ENCODE data around the gene RMND5B. TPM values are rescaled to one million over a fixed set of nuclear protein-coding genes. Genes with fewer than 3 reads are reported as not detected.
"Not testable (repeated sequence)": the region's sequence is repeated elsewhere in the genome, so short reads cannot be mapped to it uniquely, and the experiment has no call there.

RMND5B gene
- total RNA-seq (10 to 100 TPM; 14.7 to 15.3 TPM), total RNA-seq (13.4 to 21.6 reads per million in 2 donors)

DNA sequence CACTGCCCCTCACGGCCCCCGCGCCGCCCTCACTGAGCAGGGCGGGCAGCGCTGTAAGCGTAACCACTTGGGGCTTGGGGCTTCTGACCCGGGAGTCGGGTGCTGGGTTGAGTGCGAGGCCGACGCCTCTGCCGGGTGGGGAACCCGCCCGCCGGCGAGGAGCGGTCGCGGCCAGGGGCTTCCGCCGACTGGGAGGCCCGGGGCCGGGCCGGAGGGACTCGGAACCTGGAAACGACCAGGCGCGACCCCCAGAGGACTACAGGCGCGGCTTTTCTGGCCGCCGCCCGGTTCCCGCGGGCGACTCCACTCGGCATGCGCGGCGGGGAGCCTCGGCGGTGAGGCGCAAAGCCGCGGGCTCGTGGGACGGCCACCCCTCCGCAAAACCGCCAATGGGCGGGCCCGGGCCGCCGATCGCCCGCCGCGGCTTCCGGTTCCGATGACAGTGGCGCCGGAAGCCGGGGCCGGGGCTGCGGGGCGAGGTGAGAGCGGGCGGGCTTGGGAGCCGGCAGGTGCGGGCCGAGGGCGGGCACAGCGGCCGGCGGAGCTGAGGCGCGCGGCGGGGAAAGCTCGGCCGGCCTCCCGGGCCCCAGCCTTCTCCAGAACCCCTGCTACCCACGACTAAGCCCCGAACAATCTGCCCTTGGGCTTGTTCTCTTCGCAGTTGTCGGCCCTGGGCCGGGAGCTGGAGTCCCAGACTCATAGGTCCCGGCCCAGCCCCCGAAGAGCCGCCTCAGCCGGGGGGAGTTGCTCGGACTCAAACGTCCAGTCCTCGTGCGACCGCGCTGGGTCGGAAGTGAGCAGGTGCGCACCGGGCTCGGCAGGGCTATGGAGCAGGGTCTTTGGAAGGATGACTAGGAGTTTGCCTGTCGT is at the start of gene RMND5B:
RMND5B (plus strand) TSS at position 439 of the 870 bp plus-strand sequence. CDS start 7,106 bp downstream, outside the sequence.
- ATAC-seq (peak; percentile 91), DNase-seq (peak; percentile 72 to 77 (median 75))
- Mint-ChIP-seq H3K4me3 (peak within 1 kb of the TSS; percentile 88), H3K4me1 (peaks cover 21% of the 10 kb centered on the region), H3K36me3 (ENCODE audit: low read depth) (peaks cover 2% of the 10 kb centered on the region), H3K27ac (peak within 1 kb of the TSS; percentile 86), H3K27me3 (no peaks in the 10 kb centered on the region)
- H3K9me3 ChIP-seq (ENCODE audit: control insufficient read depth, low read length, poor library complexity, severe bottlenecking), result no peaks in the 10 kb centered on the region

GRCh38 chr5:178081571-178082243 is 49.1 kb upstream of the RMND5B start:
- Mint-ChIP-seq H3K4me1 (peaks cover 3% of the 10 kb centered on the region), H3K4me3 (no peak overlapping the region), H3K27me3 (peaks cover 23% of the 10 kb centered on the region), H3K36me3 (ENCODE audit: low read depth) (no peaks in the 10 kb centered on the region), H3K27ac (no peak overlapping the region)
- no peak for ATAC-seq
- no peak for DNase-seq
- H3K9me3 ChIP-seq (ENCODE audit: control insufficient read depth, low read length, poor library complexity, severe bottlenecking), result no peaks in the 10 kb centered on the region

- ATAC-seq (no peak), DNase-seq (no peak)
- no peaks in the 10 kb centered on the region for H3K9me3 ChIP-seq (ENCODE audit: control insufficient read depth, low read length, poor library complexity, severe bottlenecking)
- Mint-ChIP-seq H3K4me1 (peaks cover 3% of the 10 kb centered on the region), H3K27me3 (peaks cover 30% of the 10 kb centered on the region), H3K36me3 (ENCODE audit: low read depth) (no peaks in the 10 kb centered on the region), H3K27ac (no peak overlapping the region), H3K4me3 (no peak overlapping the region)
Measured at GRCh38 chr5:178083922-178084321, 46.9 kb upstream of the RMND5B start.

GRCh38 chr5:178085316-178085715 is 45.5 kb upstream of the RMND5B start:
- no peaks in the 10 kb centered on the region for H3K9me3 ChIP-seq (ENCODE audit: control insufficient read depth, low read length, poor library complexity, severe bottlenecking)
- peaks cover 37% of the 10 kb centered on the region for H3K27me3 Mint-ChIP-seq
- no peak overlapping the region for H3K4me3 Mint-ChIP-seq
- no peaks in the 10 kb centered on the region for H3K36me3 Mint-ChIP-seq (ENCODE audit: low read depth)
- H3K27ac Mint-ChIP-seq, result no peak overlapping the region
- DNase-seq (no peak), ATAC-seq (no peak)
- H3K4me1 Mint-ChIP-seq, result peaks cover 5% of the 10 kb centered on the region

- ATAC-seq, result no peak
Measured at GRCh38 chr5:178086266-178086665, 44.5 kb upstream of the RMND5B start.

DNA sequence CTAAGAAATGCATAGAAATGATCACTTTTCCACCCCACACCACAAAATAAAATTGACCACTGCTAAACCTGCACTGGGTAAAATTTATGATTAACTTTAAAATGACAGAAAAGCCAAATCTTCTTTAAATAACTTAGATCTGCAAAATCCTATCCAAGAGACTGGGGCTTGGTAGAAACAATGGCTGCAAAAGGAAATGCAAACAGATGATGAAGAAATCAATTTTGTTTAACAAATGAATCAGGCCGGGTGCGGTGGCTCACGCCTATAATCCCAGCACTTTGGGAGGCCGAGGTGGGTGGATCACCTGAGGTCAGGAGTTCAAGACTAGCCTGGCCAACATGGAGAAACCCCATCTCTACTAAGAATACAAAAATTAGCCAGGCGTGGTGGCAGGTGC is 43.6 kb upstream of the RMND5B start:
- H3K27ac Mint-ChIP-seq; H3K36me3 Mint-ChIP-seq (ENCODE audit: low read depth); H3K4me3 Mint-ChIP-seq; ATAC-seq; DNase-seq; H3K9me3 ChIP-seq (ENCODE audit: control insufficient read depth, low read length, poor library complexity, severe bottlenecking); H3K4me1 Mint-ChIP-seq: not testable (repeated sequence)
- H3K27me3 Mint-ChIP-seq, result peaks cover 32% of the 10 kb centered on the region

More at GRCh38 chr5:178086266-178086665, 44.5 kb upstream of the RMND5B start:
- no peaks in the 10 kb centered on the region for H3K9me3 ChIP-seq (ENCODE audit: control insufficient read depth, low read length, poor library complexity, severe bottlenecking)
- DNase-seq, result no peak
- no peaks in the 10 kb centered on the region for H3K36me3 Mint-ChIP-seq (ENCODE audit: low read depth)
- H3K27ac Mint-ChIP-seq, result no peak overlapping the region
- no peak overlapping the region for H3K4me3 Mint-ChIP-seq
- peaks cover 5% of the 10 kb centered on the region for H3K4me1 Mint-ChIP-seq
- peaks cover 32% of the 10 kb centered on the region for H3K27me3 Mint-ChIP-seq

GRCh38 chr5:178090856-178091255 is 40.0 kb upstream of the RMND5B start:
- Mint-ChIP-seq H3K4me3 (no peak overlapping the region), H3K27ac (no peak overlapping the region), H3K27me3 (peaks cover 14% of the 10 kb centered on the region), H3K4me1 (peaks cover 13% of the 10 kb centered on the region), H3K36me3 (ENCODE audit: low read depth) (peaks cover 3% of the 10 kb centered on the region)
- ATAC-seq (no peak), DNase-seq (no peak)
- H3K9me3 ChIP-seq (ENCODE audit: control insufficient read depth, low read length, poor library complexity, severe bottlenecking), result no peaks in the 10 kb centered on the region

DNA sequence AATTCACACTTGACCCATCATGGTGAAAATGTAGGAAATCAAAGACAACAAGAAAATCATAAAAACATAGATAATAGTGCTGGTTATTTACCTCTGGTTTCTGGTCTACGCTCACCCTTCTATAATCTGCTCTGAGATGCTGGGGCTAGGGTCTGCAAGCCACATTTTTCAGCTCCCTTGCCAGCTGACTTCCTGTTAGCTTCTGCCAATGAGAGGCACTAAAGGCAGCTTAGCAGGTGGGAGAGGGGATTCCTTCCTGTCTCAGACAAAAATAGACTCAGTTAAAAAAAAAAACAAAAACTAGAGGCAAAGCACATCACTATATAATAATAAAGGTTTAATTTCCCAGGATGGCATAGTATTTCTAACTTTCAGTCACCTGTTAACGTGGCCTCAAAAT is 37.7 kb upstream of the RMND5B start:
- no peak overlapping the region for H3K27ac Mint-ChIP-seq
- no peak overlapping the region for H3K4me3 Mint-ChIP-seq

GRCh38 chr5:178094345-178094744 is 36.5 kb upstream of the RMND5B start:
- Mint-ChIP-seq H3K4me1 (peaks cover 12% of the 10 kb centered on the region), H3K27ac (peak overlapping the region; percentile 75), H3K27me3 (peaks cover 2% of the 10 kb centered on the region), H3K4me3 (peak overlapping the region; percentile 78), H3K36me3 (ENCODE audit: low read depth) (peaks cover 3% of the 10 kb centered on the region)
- no peak for DNase-seq
- H3K9me3 ChIP-seq (ENCODE audit: control insufficient read depth, low read length, poor library complexity, severe bottlenecking), result no peaks in the 10 kb centered on the region
- ATAC-seq, result peak; percentile 45

More for the DNA sequence above, 37.7 kb upstream of the RMND5B start:
- H3K9me3 ChIP-seq (ENCODE audit: control insufficient read depth, low read length, poor library complexity, severe bottlenecking), result no peaks in the 10 kb centered on the region
- H3K4me1 Mint-ChIP-seq, result peaks cover 13% of the 10 kb centered on the region
- no peak for ATAC-seq
- no peak for DNase-seq
- H3K27me3 Mint-ChIP-seq, result peaks cover 14% of the 10 kb centered on the region
- peaks cover 3% of the 10 kb centered on the region for H3K36me3 Mint-ChIP-seq (ENCODE audit: low read depth)

DNA sequence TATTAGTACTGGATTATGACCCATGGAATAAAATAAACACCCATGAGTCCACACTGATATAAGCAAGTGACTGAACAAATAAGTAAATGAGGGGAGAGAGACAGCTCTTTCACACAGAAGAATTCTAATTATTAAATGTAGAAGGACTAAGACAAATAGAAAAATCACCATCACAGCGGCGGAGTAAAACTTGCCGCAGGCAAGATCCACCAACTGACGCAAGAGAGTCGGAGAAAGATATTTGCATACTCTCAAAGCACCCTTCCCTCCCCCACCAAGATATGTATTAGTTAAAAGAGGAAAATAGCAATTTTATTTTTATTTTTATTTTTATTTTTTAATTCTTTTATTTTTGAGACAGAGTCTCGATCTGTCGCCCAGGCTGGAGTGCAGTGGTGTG is 32.1 kb upstream of the RMND5B start:
- Mint-ChIP-seq H3K27ac (no peak overlapping the region), H3K27me3 (no peaks in the 10 kb centered on the region), H3K4me1 (peaks cover 9% of the 10 kb centered on the region), H3K4me3 (no peak overlapping the region), H3K36me3 (ENCODE audit: low read depth) (peaks cover 3% of the 10 kb centered on the region)
- H3K9me3 ChIP-seq (ENCODE audit: control insufficient read depth, low read length, poor library complexity, severe bottlenecking), result no peaks in the 10 kb centered on the region
- ATAC-seq (no peak), DNase-seq (no peak)

- no peak for ATAC-seq
- no peaks in the 10 kb centered on the region for H3K27me3 Mint-ChIP-seq
- H3K27ac Mint-ChIP-seq, result no peak overlapping the region
- H3K4me1 Mint-ChIP-seq, result peaks cover 7% of the 10 kb centered on the region
- no peaks in the 10 kb centered on the region for H3K36me3 Mint-ChIP-seq (ENCODE audit: low read depth)
- H3K4me3 Mint-ChIP-seq, result no peak overlapping the region
- no peaks in the 10 kb centered on the region for H3K9me3 ChIP-seq (ENCODE audit: control insufficient read depth, low read length, poor library complexity, severe bottlenecking)
- no peak for DNase-seq
Measured at GRCh38 chr5:178103612-178104011, 27.2 kb upstream of the RMND5B start.

DNA sequence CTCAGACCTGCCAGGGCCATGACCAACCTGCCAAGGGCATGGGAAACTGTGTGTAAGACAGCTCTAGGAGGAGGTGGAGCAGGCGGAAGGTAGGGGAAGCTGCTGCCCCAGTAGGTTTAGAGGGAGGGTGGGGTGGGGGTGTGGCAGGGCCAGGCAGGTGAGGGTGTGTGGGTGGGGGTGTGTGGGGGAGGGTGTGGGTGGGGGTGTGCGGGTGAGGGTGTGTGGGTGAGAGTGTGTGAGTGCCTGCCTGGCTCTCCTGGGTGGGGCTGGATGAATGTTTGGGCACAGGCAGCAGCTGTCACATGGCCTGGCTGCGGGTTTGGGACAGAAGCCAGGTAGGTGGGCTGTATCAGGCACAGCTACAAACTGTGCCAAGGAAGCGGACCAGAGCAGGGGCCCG is 26.3 kb upstream of the RMND5B start:
- Mint-ChIP-seq H3K4me1 (peaks cover 7% of the 10 kb centered on the region), H3K27me3 (no peaks in the 10 kb centered on the region), H3K27ac (peak overlapping the region; percentile 56), H3K36me3 (ENCODE audit: low read depth) (no peaks in the 10 kb centered on the region), H3K4me3 (no peak overlapping the region)
- no peak for DNase-seq
- ATAC-seq, result no peak
- no peaks in the 10 kb centered on the region for H3K9me3 ChIP-seq (ENCODE audit: control insufficient read depth, low read length, poor library complexity, severe bottlenecking)

DNA sequence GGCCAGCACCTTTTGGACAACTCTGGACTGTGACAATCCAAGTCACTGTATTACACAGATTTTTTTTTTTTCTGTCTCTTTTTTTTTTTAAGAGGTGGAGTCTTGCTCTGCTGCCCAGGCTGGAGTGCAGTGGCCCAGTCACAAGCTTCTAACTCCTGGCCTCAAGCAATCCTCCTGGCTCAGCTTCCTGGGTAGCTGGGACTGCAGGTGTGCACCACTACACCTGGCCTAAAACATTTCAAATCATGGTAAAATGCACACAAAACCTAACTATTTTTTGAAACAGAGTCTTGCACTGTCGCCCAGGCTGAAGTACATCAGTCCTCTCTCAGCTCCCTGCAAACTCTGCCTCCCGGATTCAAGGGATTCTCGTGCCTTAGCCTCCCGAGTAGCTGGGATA is 24.7 kb upstream of the RMND5B start:
- ATAC-seq (no peak), DNase-seq (no peak)
- Mint-ChIP-seq H3K4me3 (no peak overlapping the region), H3K27ac (no peak overlapping the region), H3K4me1 (peaks cover 7% of the 10 kb centered on the region), H3K36me3 (ENCODE audit: low read depth) (no peaks in the 10 kb centered on the region), H3K27me3 (no peaks in the 10 kb centered on the region)
- H3K9me3 ChIP-seq (ENCODE audit: control insufficient read depth, low read length, poor library complexity, severe bottlenecking), result no peaks in the 10 kb centered on the region

Data from T-helper 17 cell (primary cell).